ENCODE measurements around the gene SYNE2.
"Not testable (repeated sequence)": the region's sequence is repeated elsewhere in the genome, so short reads cannot be mapped to it uniquely, and the experiment has no call there.

SYNE2 gene

GRCh38 chr14:64118403-64118742 lies 265.6 kb downstream of the SYNE2 start:
- Histone ChIP-seq H3K27ac (ENCODE audit: low read depth, low read length) (peak overlapping the region; percentile 90), H3K4me1 (ENCODE audit: control insufficient read depth, insufficient read depth, low read length, unreplicated experiment) (peaks cover 10% of the 10 kb centered on the region)
- not testable (repeated sequence) for H3K36me3 ChIP-seq (ENCODE audit: insufficient read depth, low read length); H3K79me2 ChIP-seq (ENCODE audit: control insufficient read depth, insufficient read depth, low read length, unreplicated experiment); H3K27me3 ChIP-seq (ENCODE audit: insufficient read depth, low read length); H3K4me3 ChIP-seq (ENCODE audit: low read depth, low read length); H2AFZ ChIP-seq (ENCODE audit: low read length, unreplicated experiment)

GRCh38 chr14:64118892-64119291 lies 266.1 kb downstream of the SYNE2 start:
- no peaks in the 10 kb centered on the region for H3K36me3 ChIP-seq (ENCODE audit: insufficient read depth, low read length)
- no peaks in the 10 kb centered on the region for H3K79me2 ChIP-seq (ENCODE audit: control insufficient read depth, insufficient read depth, low read length, unreplicated experiment)
- no peak overlapping the region for H2AFZ ChIP-seq (ENCODE audit: low read length, unreplicated experiment)
- H3K27ac ChIP-seq (ENCODE audit: low read depth, low read length): peak overlapping the region; percentile 90; the same call in 1 of the 2 replicates
- peaks cover 10% of the 10 kb centered on the region for H3K4me1 ChIP-seq (ENCODE audit: control insufficient read depth, insufficient read depth, low read length, unreplicated experiment)
- no peaks in the 10 kb centered on the region for H3K27me3 ChIP-seq (ENCODE audit: insufficient read depth, low read length)
- no peak overlapping the region for H3K4me3 ChIP-seq (ENCODE audit: low read depth, low read length)

GRCh38 chr14:64119500-64119899 lies 266.7 kb downstream of the SYNE2 start:
- no peak overlapping the region for H2AFZ ChIP-seq (ENCODE audit: low read length, unreplicated experiment)

GRCh38 chr14:64119980-64120379 lies 267.2 kb downstream of the SYNE2 start:
- Histone ChIP-seq H3K4me1 (ENCODE audit: control insufficient read depth, insufficient read depth, low read length, unreplicated experiment) (peaks cover 10% of the 10 kb centered on the region), H3K36me3 (ENCODE audit: insufficient read depth, low read length) (peaks cover under 1% of the 10 kb centered on the region; the same call in 1 of the 2 replicates)

More at GRCh38 chr14:64119500-64119899, 266.7 kb downstream of the SYNE2 start:
- Histone ChIP-seq H3K4me1 (ENCODE audit: control insufficient read depth, insufficient read depth, low read length, unreplicated experiment) (peaks cover 10% of the 10 kb centered on the region), H3K79me2 (ENCODE audit: control insufficient read depth, insufficient read depth, low read length, unreplicated experiment) (no peaks in the 10 kb centered on the region), H3K27ac (ENCODE audit: low read depth, low read length) (no peak overlapping the region), H3K4me3 (ENCODE audit: low read depth, low read length) (no peak overlapping the region), H3K27me3 (ENCODE audit: insufficient read depth, low read length) (no peaks in the 10 kb centered on the region), H3K36me3 (ENCODE audit: insufficient read depth, low read length) (no peaks in the 10 kb centered on the region)

GRCh38 chr14:64123241-64123822 lies 270.5 kb downstream of the SYNE2 start:
- Histone ChIP-seq H3K4me1 (ENCODE audit: control insufficient read depth, insufficient read depth, low read length, unreplicated experiment) (no peaks in the 10 kb centered on the region), H2AFZ (ENCODE audit: low read length, unreplicated experiment) (no peak overlapping the region), H3K36me3 (ENCODE audit: insufficient read depth, low read length) (peaks cover 8% of the 10 kb centered on the region; the same call in 1 of the 2 replicates), H3K27me3 (ENCODE audit: insufficient read depth, low read length) (no peaks in the 10 kb centered on the region), H3K27ac (ENCODE audit: low read depth, low read length) (no peak overlapping the region), H3K79me2 (ENCODE audit: control insufficient read depth, insufficient read depth, low read length, unreplicated experiment) (no peaks in the 10 kb centered on the region), H3K4me3 (ENCODE audit: low read depth, low read length) (no peak overlapping the region)

More at GRCh38 chr14:64119980-64120379, 267.2 kb downstream of the SYNE2 start:
- H3K4me3 ChIP-seq (ENCODE audit: low read depth, low read length): no peak overlapping the region
- H3K79me2 ChIP-seq (ENCODE audit: control insufficient read depth, insufficient read depth, low read length, unreplicated experiment): no peaks in the 10 kb centered on the region
- no peak overlapping the region for H3K27ac ChIP-seq (ENCODE audit: low read depth, low read length)
- no peaks in the 10 kb centered on the region for H3K27me3 ChIP-seq (ENCODE audit: insufficient read depth, low read length)
- H2AFZ ChIP-seq (ENCODE audit: low read length, unreplicated experiment): no peak overlapping the region

- Histone ChIP-seq H3K4me3 (ENCODE audit: low read depth, low read length) (no peak overlapping the region), H3K27ac (ENCODE audit: low read depth, low read length) (no peak overlapping the region), H3K79me2 (ENCODE audit: control insufficient read depth, insufficient read depth, low read length, unreplicated experiment) (no peaks in the 10 kb centered on the region), H3K4me1 (ENCODE audit: control insufficient read depth, insufficient read depth, low read length, unreplicated experiment) (no peaks in the 10 kb centered on the region), H3K36me3 (ENCODE audit: insufficient read depth, low read length) (peaks cover 8% of the 10 kb centered on the region; the same call in 1 of the 2 replicates), H2AFZ (ENCODE audit: low read length, unreplicated experiment) (no peak overlapping the region), H3K27me3 (ENCODE audit: insufficient read depth, low read length) (no peaks in the 10 kb centered on the region)
These were observed 272.5 kb downstream of the SYNE2 start for GRCh38 chr14:64125270-64125669.

- H3K4me1 ChIP-seq (ENCODE audit: control insufficient read depth, insufficient read depth, low read length, unreplicated experiment): no peaks in the 10 kb centered on the region
- H3K4me3 ChIP-seq (ENCODE audit: low read depth, low read length): no peak overlapping the region
- H2AFZ ChIP-seq (ENCODE audit: low read length, unreplicated experiment): no peak overlapping the region
- H3K27ac ChIP-seq (ENCODE audit: low read depth, low read length): no peak overlapping the region
- peaks cover 8% of the 10 kb centered on the region; the same call in 1 of the 2 replicates for H3K36me3 ChIP-seq (ENCODE audit: insufficient read depth, low read length)
- no peaks in the 10 kb centered on the region for H3K27me3 ChIP-seq (ENCODE audit: insufficient read depth, low read length)
- no peaks in the 10 kb centered on the region for H3K79me2 ChIP-seq (ENCODE audit: control insufficient read depth, insufficient read depth, low read length, unreplicated experiment)
These were observed 273.7 kb downstream of the SYNE2 start for GRCh38 chr14:64126548-64126947.

GRCh38 chr14:64137657-64138290 lies 285.0 kb downstream of the SYNE2 start:
- no peaks in the 10 kb centered on the region for H3K27me3 ChIP-seq (ENCODE audit: insufficient read depth, low read length)
- H3K27ac ChIP-seq (ENCODE audit: low read depth, low read length): no peak overlapping the region
- H3K79me2 ChIP-seq (ENCODE audit: control insufficient read depth, insufficient read depth, low read length, unreplicated experiment): no peaks in the 10 kb centered on the region
- no peak overlapping the region for H3K4me3 ChIP-seq (ENCODE audit: low read depth, low read length)
- H3K4me1 ChIP-seq (ENCODE audit: control insufficient read depth, insufficient read depth, low read length, unreplicated experiment): no peaks in the 10 kb centered on the region
- H2AFZ ChIP-seq (ENCODE audit: low read length, unreplicated experiment): no peak overlapping the region
- peaks cover 8% of the 10 kb centered on the region; the same call in 1 of the 2 replicates for H3K36me3 ChIP-seq (ENCODE audit: insufficient read depth, low read length)

- H3K36me3 ChIP-seq (ENCODE audit: insufficient read depth, low read length): 0 out of 2 replicates have a peak, but pooled peaks cover 9% of the 10 kb centered on the region
- H3K4me1 ChIP-seq (ENCODE audit: control insufficient read depth, insufficient read depth, low read length, unreplicated experiment): no peaks in the 10 kb centered on the region
- H3K27ac ChIP-seq (ENCODE audit: low read depth, low read length): no peak overlapping the region
- no peak overlapping the region for H3K4me3 ChIP-seq (ENCODE audit: low read depth, low read length)
- no peaks in the 10 kb centered on the region for H3K27me3 ChIP-seq (ENCODE audit: insufficient read depth, low read length)
- no peak overlapping the region for H2AFZ ChIP-seq (ENCODE audit: low read length, unreplicated experiment)
- H3K79me2 ChIP-seq (ENCODE audit: control insufficient read depth, insufficient read depth, low read length, unreplicated experiment): no peaks in the 10 kb centered on the region
These were observed 294.5 kb downstream of the SYNE2 start for GRCh38 chr14:64147126-64147790.

- Histone ChIP-seq H3K4me1 (ENCODE audit: control insufficient read depth, insufficient read depth, low read length, unreplicated experiment) (no peaks in the 10 kb centered on the region), H3K4me3 (ENCODE audit: low read depth, low read length) (no peak overlapping the region), H3K36me3 (ENCODE audit: insufficient read depth, low read length) (no peaks in the 10 kb centered on the region), H3K27ac (ENCODE audit: low read depth, low read length) (no peak overlapping the region), H3K79me2 (ENCODE audit: control insufficient read depth, insufficient read depth, low read length, unreplicated experiment) (no peaks in the 10 kb centered on the region), H2AFZ (ENCODE audit: low read length, unreplicated experiment) (no peak overlapping the region), H3K27me3 (ENCODE audit: insufficient read depth, low read length) (no peaks in the 10 kb centered on the region)
These were observed 297.1 kb downstream of the SYNE2 start for GRCh38 chr14:64149921-64150320.

- Histone ChIP-seq H3K36me3 (ENCODE audit: insufficient read depth, low read length) (peaks cover 8% of the 10 kb centered on the region; the same call in 1 of the 2 replicates), H3K4me3 (ENCODE audit: low read depth, low read length) (no peak overlapping the region), H3K27ac (ENCODE audit: low read depth, low read length) (no peak overlapping the region), H3K4me1 (ENCODE audit: control insufficient read depth, insufficient read depth, low read length, unreplicated experiment) (no peaks in the 10 kb centered on the region), H3K27me3 (ENCODE audit: insufficient read depth, low read length) (no peaks in the 10 kb centered on the region), H3K79me2 (ENCODE audit: control insufficient read depth, insufficient read depth, low read length, unreplicated experiment) (no peaks in the 10 kb centered on the region), H2AFZ (ENCODE audit: low read length, unreplicated experiment) (no peak overlapping the region)
These were observed 305.8 kb downstream of the SYNE2 start for GRCh38 chr14:64158608-64159007.
